Measurements from ENCODE around the gene MPZL3.

The MPZL3 gene

DNA sequence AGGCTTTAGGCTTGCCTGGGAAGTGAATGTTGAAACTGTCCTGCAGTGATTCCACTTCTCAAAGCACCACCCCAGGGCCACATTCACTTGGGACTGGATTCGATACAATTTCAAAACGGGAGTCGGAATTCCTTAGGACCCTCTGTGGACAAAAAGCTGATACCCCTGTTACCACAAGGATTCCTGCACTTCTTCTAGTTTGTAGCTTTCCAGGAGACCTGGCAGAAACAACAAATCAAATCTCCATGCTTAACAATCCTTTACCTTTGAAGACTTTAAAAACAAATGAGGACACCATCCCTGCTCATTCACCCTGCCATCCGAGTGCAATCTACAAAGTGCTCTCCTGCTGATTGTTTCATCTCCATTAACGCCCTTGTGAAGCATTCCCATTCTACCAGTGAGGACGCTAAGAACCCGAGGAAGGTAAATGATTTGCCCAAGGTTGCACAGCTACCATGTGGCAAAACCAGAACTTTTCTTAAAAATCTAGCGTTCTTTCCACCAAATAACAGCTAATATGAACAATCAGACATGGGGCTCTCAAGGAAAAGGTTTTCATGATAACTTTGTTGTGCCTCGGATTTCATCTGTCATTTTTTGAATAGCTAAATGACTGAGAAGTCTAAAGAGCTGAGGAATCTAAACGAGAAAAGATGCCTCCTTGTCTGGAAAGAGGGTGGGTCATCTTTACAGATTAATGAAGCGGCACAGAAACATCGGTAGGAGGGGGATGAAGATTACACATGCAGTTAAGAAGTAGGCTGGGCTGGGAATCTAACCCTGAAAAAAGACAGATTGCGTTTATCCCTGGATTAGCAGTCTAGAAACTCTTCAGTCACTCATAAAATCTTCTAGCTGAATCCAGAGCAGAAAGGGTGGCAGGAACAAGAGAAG, 12.7 kb upstream of the MPZL3 start:
- DNase-seq (ENCODE audit: low read depth in 2 of 2): no peak

GRCh38 chr11:118263695-118264568, 11.8 kb upstream of the MPZL3 start, which contains the start of gene MPZL2:
TSS of gene MPZL2 (minus strand) at chr11:118264297. CDS start at chr11:118264153, 144 bp downstream.
- peak in 1 of 2 donors; percentile 30 for DNase-seq (ENCODE audit: low read depth in 2 of 2)

GRCh38 chr11:118263112-118263511, 10.9 kb upstream of the MPZL3 start:
- no peak for DNase-seq (ENCODE audit: low read depth in 2 of 2)

DNA sequence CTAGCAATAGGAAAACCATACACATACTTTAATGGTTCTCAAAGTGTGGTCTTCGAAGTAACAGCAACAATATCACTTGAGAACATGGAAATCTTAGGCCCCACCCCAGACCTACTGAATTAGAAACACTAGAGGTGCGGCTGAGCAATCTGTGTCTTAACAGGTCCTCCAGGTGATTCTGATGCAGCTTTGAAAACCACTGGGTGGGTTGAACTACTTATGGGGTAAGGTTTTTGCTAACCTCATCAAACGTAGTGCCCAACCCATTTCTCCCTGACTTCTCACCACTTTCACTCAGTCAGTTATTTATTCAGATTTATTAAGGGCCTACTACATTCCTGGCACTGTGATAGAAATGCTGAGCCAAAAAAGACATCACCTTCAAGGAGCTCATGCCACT, 8.2 kb upstream of the MPZL3 start:
- no peak for DNase-seq (ENCODE audit: low read depth in 2 of 2)

DNA sequence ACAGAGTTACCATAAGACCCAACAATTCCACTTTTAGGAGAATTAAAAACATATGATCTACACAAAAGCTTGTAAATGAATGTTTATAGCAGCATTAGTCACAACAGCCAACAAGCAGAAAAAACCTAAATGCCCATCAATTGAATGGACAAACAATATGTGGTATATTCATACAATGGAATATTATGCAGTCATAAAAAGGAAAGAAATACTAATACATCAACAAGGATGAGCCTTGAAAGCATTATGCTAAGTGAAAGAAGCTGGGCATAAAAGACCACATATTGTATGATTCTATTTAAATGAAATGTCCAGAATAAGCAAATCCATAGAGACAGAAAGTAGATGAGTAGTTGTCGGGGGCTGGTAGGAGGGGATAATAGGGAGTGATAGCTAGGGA, 7.0 kb upstream of the MPZL3 start:
- DNase-seq (ENCODE audit: low read depth in 2 of 2): no peak

- DNase-seq (ENCODE audit: low read depth in 2 of 2): no peak
These were observed 6.2 kb upstream of the MPZL3 start for GRCh38 chr11:118258410-118258809.

DNA sequence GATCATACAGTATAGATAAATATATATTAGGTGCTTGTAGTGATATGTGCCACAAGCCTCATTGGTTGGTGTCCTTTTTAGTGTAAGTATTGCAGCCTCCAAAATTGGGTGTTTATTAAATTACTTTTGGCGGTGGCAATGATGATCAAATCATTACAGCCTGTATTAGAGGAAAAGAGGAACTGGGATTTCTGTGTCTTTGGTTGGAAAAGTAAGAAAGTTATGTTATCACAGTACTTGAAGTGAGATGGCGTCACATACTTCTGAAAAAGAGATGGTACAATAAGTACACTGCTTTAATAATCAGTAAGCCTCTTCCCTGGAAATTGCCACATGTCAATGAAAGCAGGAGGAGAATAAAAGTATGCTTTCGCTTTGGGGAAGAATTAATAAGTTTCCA, 523 bp upstream of the MPZL3 start:
- DNase-seq (ENCODE audit: low read depth in 2 of 2): no peak

GRCh38 chr11:118247041-118247440, 5.1 kb downstream of the MPZL3 start:
- DNase-seq (ENCODE audit: low read depth in 2 of 2): no peak

DNA sequence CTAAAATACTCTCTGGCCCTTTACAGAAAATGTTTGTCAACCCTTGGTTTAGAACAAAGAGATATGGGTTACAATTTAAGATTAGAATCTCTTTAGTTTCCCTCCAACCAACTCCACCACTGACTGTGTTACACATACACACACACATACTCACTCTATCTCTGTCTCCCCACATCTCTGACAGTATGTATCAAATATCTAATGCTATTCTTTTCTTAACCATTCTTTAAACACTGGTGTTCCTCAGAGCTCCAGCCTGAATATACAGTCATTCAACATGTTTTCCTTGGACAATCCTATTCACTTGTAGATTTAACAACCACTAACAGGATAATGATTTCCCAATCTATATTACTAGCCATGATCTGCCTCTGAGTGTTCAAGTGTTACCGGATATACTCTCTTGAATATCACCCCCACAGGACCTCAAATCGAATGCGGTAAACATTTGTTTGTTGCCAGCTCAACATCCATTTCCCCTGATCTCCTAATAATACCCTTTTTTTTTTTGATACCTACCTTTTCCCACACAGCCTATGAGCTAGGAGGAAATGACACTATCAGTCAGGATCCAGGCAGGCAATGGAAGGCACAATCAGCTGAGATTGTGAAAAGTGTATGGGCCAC, 6.1 kb downstream of the MPZL3 start:
- no peak for DNase-seq (ENCODE audit: low read depth in 2 of 2)

- DNase-seq (ENCODE audit: low read depth in 2 of 2): no peak
These were observed 8.0 kb downstream of the MPZL3 start for GRCh38 chr11:118243993-118244762.

DNA sequence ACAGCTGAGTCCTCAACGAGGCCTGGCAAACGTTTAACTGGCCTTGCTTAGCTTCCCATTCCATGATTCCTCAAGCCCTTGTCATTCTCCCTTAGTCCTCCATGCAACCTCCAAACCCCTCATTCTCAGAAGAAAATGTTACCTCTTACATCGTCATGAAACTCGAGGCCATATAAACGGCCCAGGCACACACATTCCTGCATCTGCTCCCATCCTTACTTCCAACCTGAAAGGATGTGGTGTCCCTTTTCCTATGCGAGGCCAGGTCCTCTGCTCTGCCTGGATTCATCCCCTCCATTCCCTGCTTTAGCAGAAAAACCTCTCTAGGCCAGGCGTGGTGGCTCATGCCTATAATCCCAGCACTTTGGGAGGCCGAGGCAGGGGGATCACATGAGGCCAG, 9.0 kb downstream of the MPZL3 start:
- DNase-seq (ENCODE audit: low read depth in 2 of 2): no peak

- DNase-seq (ENCODE audit: low read depth in 2 of 2): no peak
These were observed 10.4 kb downstream of the MPZL3 start for GRCh38 chr11:118241764-118242098.

GRCh38 chr11:118240999-118241763, 11.0 kb downstream of the MPZL3 start:
- DNase-seq (ENCODE audit: low read depth in 2 of 2): no peak

- no peak for DNase-seq (ENCODE audit: low read depth in 2 of 2)
These were observed 12.5 kb downstream of the MPZL3 start for GRCh38 chr11:118239509-118240205.

GRCh38 chr11:118238929-118239328, 13.2 kb downstream of the MPZL3 start:
- DNase-seq (ENCODE audit: low read depth in 2 of 2): no peak

- no peak for DNase-seq (ENCODE audit: low read depth in 2 of 2)
These were observed 13.7 kb downstream of the MPZL3 start for GRCh38 chr11:118238421-118238820.

DNA sequence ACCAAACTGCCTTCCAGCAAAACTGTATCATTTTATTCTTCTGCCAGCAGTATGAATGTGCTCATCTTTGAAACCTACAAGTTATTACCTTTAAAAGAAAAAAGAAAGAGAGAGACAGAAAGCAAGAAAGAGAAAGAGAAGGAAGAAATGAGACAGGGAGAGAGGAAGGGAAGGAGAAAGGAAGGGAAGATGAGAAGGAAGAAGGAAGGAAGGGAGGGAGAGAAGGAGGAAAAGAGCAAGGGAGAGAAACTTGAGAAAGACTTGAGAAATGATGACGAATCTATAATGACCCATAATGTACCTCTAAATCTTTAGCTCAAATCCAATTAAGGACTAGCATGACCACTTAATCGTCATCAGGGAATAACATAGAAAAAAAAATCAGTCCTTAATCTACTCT, 16.0 kb downstream of the MPZL3 start:
- no peak for DNase-seq (ENCODE audit: low read depth in 2 of 2)

DNA sequence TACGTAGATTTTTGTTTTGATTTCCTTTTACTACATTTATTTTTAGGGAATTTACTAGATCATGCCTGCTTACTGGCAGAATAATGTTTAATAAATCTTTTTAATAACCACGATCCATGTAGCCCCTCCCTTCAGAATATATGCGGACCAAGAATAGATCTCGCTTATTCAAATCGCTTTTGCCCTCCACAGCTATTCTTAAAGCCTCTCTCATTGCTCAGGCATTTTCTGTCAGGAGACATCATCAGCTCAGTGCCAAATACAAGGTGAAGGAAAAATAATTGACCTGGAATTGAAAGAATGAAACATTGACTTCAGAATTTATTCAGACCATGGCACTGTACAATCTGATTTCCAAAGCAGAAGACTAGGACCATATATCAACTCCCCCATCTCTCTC, 17.3 kb downstream of the MPZL3 start:
- no peak for DNase-seq (ENCODE audit: low read depth in 2 of 2)

DNA sequence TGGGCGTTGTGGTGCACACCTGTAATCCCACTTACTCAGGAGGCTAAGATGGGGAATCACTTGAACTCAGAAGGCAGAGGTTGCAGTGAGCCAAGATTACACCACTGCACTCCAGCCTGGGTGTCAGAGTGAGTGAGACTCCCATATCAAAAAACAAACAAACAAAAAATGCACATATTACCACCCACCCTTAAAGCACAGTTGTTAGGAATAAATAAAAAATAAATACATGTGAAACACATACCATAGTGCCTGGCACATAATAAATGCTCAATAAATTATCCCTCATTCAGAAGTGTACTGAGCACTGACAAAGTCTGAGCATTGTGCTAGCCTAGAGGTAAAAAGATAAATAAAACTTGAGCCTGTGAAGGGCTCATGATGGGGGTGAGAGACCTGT, 18.3 kb downstream of the MPZL3 start:
- no peak for DNase-seq (ENCODE audit: low read depth in 2 of 2)

DNA sequence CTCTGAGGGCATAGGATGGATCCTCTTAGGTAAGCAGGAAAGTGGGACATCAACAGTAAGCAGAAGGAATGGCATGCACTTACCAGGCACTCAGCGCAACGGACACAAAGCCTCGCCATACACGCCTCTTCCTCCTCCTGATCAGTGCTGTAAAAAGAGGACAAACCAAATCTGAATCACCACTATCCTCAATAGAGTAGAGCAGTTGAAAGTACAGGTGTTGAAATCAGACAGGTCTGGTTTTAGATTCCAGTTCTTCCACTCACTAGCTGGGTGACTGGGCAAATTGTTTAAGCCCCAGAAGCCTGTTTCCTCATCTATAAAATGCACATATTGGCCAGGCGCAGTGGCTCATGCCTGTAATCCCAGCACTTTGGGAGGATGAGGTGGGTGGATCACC, 18.8 kb downstream of the MPZL3 start:
- no peak for DNase-seq (ENCODE audit: low read depth in 2 of 2)
